Measurements from ENCODE around the gene TFEB. TPM values are rescaled to one million over a fixed set of nuclear protein-coding genes. Genes with fewer than 3 reads are reported as not detected.

TFEB gene
- total RNA-seq, 3 donors from 2014 or later, result 15.7 to 20.6 (median 18.4) TPM

DNA sequence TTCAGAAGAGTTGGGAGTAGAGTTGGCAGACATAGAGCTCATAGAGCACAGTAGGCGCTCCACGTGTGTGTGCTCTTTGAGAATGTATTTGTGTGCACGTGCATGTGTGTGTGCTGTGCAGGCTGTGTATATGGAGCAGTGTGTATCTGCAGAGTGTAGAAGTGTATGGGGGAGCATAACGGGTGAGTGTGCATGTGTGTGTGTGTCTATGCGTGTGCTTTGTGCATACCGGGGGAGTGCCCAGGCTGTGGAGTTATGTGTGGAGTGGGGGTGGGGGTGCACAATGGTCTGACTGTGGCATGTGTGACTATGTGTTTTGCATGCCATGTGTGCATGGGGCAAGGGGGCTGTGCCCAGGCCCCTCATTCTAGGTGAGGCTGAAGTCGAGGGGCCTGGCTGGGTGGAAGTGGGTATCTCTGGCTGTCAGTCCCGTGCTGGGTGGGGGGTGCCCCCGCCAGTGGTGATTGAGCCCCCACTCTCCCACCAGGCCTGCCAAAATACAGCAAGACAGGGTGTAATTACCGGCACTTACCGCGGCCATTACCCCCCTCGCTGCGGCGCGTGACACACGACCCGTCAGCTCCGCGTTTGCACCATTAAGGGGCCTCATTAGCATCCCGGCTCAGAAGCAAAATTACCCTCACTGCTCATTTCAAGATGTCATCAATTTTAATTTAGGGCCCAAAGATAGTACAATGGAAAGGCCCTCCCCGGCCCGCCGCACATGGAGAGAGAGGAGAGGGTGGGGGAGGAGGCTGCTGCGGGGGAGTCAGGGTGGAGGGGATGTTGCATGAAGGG is 58.1 kb downstream of the TFEB start:
- intact Hi-C loops (cut with DNase I; ENCODE audit: low total_unique reads), result no loop called here
- no peaks in the 10 kb centered on the region for H3K9me3 ChIP-seq
- no peak overlapping the region for H3K27ac ChIP-seq
- H3K36me3 ChIP-seq, result no peaks in the 10 kb centered on the region
- TF ChIP-seq POLR2AphosphoS5 (IDR thresholded peaks at IDR 0.05), result no peak
- no peak for TF ChIP-seq POLR2A (IDR thresholded peaks at IDR 0.05)
- TF ChIP-seq, protein P1, sequence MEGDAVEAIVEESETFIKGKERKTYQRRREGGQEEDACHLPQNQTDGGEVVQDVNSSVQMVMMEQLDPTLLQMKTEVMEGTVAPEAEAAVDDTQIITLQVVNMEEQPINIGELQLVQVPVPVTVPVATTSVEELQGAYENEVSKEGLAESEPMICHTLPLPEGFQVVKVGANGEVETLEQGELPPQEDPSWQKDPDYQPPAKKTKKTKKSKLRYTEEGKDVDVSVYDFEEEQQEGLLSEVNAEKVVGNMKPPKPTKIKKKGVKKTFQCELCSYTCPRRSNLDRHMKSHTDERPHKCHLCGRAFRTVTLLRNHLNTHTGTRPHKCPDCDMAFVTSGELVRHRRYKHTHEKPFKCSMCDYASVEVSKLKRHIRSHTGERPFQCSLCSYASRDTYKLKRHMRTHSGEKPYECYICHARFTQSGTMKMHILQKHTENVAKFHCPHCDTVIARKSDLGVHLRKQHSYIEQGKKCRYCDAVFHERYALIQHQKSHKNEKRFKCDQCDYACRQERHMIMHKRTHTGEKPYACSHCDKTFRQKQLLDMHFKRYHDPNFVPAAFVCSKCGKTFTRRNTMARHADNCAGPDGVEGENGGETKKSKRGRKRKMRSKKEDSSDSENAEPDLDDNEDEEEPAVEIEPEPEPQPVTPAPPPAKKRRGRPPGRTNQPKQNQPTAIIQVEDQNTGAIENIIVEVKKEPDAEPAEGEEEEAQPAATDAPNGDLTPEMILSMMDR (IDR thresholded peaks at IDR 0.05), result no peak
- DNase-seq (ENCODE audit: low spot score in 2 of 2), result no peak
- no peaks in the 10 kb centered on the region for H3K27me3 ChIP-seq
- H3K4me3 ChIP-seq, result no peak overlapping the region
- H3K4me1 ChIP-seq, result no peaks in the 10 kb centered on the region

DNA sequence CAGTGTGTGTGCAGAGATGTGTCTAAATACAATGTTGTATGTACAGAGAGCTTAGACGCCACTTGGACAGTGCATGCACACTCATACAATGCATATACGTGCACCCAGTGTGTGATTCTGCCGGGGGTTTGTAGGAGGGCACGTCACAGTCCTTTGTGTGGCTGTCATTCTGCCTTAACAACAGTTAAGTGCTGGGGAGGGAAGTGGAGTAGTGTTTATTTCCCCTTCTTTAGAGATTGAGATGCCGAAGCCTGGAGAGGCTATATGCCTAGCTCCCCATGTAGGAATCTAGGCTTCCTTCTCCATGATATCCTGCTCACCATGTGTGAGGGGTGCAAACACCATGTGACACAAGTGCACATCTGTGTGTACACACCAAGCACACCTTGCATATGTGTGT is 59.0 kb downstream of the TFEB start:
- TF ChIP-seq POLR2AphosphoS5 (IDR thresholded peaks at IDR 0.05) (no peak), POLR2A (IDR thresholded peaks at IDR 0.05) (no peak)
- TF ChIP-seq, protein P1 (IDR thresholded peaks at IDR 0.05), result no peak
- no peaks in the 10 kb centered on the region for H3K4me1 ChIP-seq
- H3K27ac ChIP-seq, result no peak overlapping the region
- no peaks in the 10 kb centered on the region for H3K9me3 ChIP-seq
- no peaks in the 10 kb centered on the region for H3K27me3 ChIP-seq
- no peak for DNase-seq (ENCODE audit: low spot score in 2 of 2)
- no peak overlapping the region for H3K4me3 ChIP-seq
- intact Hi-C loops (cut with DNase I; ENCODE audit: low total_unique reads), result no loop called here
- no peaks in the 10 kb centered on the region for H3K36me3 ChIP-seq

DNA sequence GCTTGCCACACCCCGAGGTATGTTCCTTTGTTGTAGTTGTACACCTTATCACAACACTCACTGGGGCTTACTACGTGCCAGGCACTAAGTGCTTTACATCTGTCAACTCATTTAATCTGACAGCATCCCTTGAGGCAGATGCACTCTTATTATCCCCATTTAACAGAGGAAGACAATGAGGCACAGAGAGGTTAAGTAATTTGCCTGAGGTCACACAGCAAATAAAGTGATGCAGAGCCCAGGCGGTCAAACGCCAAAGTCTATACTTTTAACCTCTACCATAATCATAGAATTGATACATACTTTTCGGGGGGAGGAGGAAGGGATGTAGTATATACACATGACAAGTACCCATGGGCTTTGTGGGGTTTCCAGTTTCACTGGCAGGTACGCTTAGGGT is 59.4 kb downstream of the TFEB start:
- Histone ChIP-seq H3K4me1 (no peaks in the 10 kb centered on the region), H3K27me3 (no peaks in the 10 kb centered on the region), H3K27ac (no peak overlapping the region), H3K9me3 (no peaks in the 10 kb centered on the region), H3K36me3 (no peaks in the 10 kb centered on the region), H3K4me3 (no peak overlapping the region)
- DNase-seq (ENCODE audit: low spot score in 2 of 2), result no peak
- intact Hi-C loops (cut with DNase I; ENCODE audit: low total_unique reads), result no loop called here
- TF ChIP-seq, protein P1 (IDR thresholded peaks at IDR 0.05), result no peak
- TF ChIP-seq POLR2A (IDR thresholded peaks at IDR 0.05) (no peak), POLR2AphosphoS5 (IDR thresholded peaks at IDR 0.05) (no peak)

DNA sequence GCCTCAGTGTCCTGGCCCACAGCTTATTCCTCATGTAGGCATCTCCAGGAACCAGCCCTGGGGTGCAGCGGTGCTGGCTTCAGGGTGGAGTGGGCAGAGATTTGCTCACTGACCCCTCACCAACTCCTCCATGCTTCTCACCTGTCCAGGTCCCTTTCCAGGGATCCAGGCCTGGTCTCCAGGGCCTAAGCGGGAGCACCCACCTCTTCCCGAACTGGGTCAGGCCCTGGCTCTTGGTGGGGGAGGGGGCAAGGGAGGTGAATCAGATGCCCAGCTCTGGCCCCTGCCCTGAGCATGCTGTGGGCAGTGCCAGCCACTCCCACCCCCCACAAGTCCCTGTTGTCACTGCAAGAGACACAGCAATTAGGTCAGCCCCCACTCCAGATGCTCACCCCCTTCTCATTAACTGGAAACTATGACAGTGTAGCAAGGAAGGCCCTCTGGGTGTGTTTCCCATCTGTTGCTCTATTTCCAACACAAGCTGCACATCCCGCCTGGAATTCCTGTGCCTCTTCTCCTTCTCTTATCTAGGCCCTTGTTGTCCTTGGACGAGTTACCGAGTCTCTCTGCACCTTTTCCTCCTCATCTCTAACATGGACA is 60.1 kb downstream of the TFEB start:
- DNase-seq (ENCODE audit: low spot score in 2 of 2), result no peak
- intact Hi-C loops (cut with DNase I; ENCODE audit: low total_unique reads), result no loop called here
- no peaks in the 10 kb centered on the region for H3K9me3 ChIP-seq
- no peaks in the 10 kb centered on the region for H3K4me1 ChIP-seq
- TF ChIP-seq, protein P1 (IDR thresholded peaks at IDR 0.05), result no peak
- TF ChIP-seq POLR2A (IDR thresholded peaks at IDR 0.05) (no peak), POLR2AphosphoS5 (IDR thresholded peaks at IDR 0.05) (no peak)
- H3K27me3 ChIP-seq, result no peaks in the 10 kb centered on the region
- no peaks in the 10 kb centered on the region for H3K36me3 ChIP-seq
- H3K27ac ChIP-seq, result no peak overlapping the region
- no peak overlapping the region for H3K4me3 ChIP-seq

DNA sequence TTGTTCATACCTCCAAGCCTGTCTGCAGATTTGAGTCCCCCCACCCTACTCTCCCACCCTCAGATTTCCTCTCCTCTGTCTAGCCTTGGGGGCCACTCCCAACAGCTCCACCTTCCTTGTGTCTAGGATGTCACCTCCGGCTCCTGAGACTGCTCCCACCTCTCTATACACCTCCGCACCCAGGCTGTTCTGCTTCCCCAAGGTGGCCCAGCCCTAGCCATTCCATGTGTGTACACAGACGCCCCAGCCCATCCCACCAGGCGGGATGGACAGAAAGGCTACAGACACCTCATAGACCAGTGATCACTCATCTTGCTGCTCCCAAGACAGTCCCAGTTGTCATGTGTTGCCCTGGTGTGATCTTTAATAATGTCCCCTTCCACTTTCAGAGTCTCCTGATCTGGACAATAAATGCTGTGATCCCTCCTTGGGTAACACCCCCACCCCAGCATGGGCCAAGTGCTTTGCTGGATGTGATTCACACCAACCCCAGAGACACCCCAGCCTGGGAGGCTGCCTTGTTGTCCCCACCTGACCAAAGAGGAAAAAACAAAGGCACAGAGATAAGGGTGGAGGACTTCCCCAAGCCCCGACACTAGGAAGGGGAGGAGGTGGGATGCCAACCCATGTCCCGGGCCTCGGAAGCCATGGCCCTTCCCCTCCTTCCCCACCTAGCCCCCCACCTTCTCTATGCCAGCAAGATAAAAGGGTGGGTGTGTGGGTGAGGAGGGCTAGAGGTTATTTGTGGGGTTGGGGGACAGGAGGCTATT is 61.0 kb downstream of the TFEB start:
- Histone ChIP-seq H3K36me3 (no peaks in the 10 kb centered on the region), H3K4me1 (no peaks in the 10 kb centered on the region), H3K9me3 (no peaks in the 10 kb centered on the region), H3K27me3 (no peaks in the 10 kb centered on the region), H3K27ac (no peak overlapping the region), H3K4me3 (no peak overlapping the region)
- intact Hi-C loops (cut with DNase I; ENCODE audit: low total_unique reads), result no loop called here
- TF ChIP-seq POLR2A (IDR thresholded peaks at IDR 0.05) (no peak), POLR2AphosphoS5 (IDR thresholded peaks at IDR 0.05) (no peak)
- TF ChIP-seq, protein P1 (IDR thresholded peaks at IDR 0.05), result no peak
- no peak for DNase-seq (ENCODE audit: low spot score in 2 of 2)
